Renal cortical epithelial cell (primary cell): ENCODE data around the gene RYR1. TPM values are rescaled to one million over a fixed set of nuclear protein-coding genes. Genes with fewer than 3 reads are reported as not detected.
"Not testable (repeated sequence)": the region's sequence is repeated elsewhere in the genome, so short reads cannot be mapped to it uniquely, and the experiment has no call there.

ENCODE experiments used
- DNase-seq: peaks from one replicate; pipeline ENCODE4 v3.0.0-alpha.2; 2011; ENCODE audit warnings: low read depth
- total RNA-seq: library from RNA; depleted of rRNA; stranded (reverse); fragments of >200 nt; gene quantifications from 2 replicates; pipeline ENCODE4 v1.2.3, GENCODE V29; 2014

Gene RYR1
- total RNA-seq, 1 donor from 2014 or later = 0.10 TPM

GRCh38 chr19:38457690-38458405, 24.4 kb downstream of the RYR1 start:
- no peak for DNase-seq

GRCh38 chr19:38458991-38459390, 25.5 kb downstream of the RYR1 start:
- no peak for DNase-seq

DNA sequence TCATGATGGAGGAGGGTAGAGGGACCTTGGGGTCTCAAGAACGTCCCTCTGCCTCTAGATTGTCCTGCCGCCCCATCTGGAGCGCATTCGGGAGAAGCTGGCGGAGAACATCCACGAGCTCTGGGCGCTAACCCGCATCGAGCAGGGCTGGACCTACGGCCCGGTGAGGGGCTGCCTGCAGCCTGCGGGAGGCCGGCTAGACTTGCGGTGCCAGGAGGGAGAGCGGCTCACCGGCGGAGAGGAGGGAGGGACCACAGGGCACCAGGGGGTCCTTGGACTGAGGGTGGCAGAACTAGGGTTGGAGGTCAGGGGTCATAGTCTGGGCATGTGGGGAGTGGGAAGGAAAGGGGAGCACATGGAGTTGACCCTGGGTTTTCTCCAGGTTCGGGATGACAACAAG, 29.9 kb downstream of the RYR1 start:
- no peak for DNase-seq

GRCh38 chr19:38464421-38465082, 31.1 kb downstream of the RYR1 start:
- no peak for DNase-seq

- no peak for DNase-seq
These were observed 32.6 kb downstream of the RYR1 start for GRCh38 chr19:38466050-38466449.

DNA sequence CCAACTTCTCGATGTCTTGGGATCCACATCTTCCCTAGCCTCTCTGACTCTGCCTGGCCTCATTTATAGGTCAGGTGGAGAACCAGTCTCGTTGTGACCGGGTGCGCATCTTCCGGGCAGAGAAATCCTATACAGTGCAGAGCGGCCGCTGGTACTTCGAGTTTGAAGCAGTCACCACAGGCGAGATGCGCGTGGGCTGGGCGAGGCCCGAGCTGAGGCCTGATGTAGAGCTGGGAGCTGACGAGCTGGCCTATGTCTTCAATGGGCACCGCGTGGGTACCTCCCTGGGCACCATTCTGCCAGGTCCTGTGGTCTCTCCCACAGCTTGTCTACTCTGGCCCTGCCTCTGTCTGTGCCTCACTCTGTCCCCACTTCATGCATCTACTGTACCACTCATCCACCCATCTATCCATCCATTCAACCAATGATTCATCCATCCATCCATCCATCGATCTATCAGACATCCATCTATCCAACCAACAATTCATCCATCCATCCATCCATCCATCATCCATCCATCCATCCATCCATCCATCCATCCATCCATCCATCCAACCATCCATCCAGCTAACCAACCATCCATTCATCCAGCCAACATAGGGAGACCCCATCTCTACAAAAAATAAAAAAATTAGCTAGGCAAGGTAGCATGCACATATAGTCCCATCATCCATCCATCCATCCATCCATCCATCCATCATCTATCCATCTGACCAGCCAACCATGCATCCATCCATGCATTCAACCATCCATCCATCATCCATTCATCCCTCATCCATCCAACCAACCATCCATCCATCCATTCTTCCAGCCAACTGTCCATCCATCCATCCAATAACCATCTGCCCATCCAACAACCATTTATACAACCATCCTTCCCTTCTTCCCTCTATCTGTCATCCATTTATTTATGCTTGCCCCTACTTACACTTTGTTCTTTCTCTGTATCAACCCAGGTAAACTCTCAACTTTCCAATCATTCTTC, 34.3 kb downstream of the RYR1 start:
- DNase-seq = no peak

DNA sequence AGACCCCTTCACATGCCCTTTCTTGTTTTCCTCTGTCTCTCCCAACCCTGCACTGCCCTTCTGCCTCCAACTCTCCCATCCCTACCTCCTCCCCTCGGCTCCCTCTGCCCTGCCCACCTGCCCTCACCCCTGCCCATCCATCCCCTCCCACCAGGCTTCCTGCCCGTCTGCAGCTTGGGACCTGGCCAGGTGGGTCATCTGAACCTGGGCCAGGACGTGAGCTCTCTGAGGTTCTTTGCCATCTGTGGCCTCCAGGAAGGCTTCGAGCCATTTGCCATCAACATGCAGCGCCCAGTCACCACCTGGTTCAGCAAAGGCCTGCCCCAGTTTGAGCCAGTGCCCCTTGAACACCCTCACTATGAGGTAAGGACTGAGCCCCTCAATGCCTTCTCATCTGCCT, 35.7 kb downstream of the RYR1 start:
- DNase-seq = no peak

DNA sequence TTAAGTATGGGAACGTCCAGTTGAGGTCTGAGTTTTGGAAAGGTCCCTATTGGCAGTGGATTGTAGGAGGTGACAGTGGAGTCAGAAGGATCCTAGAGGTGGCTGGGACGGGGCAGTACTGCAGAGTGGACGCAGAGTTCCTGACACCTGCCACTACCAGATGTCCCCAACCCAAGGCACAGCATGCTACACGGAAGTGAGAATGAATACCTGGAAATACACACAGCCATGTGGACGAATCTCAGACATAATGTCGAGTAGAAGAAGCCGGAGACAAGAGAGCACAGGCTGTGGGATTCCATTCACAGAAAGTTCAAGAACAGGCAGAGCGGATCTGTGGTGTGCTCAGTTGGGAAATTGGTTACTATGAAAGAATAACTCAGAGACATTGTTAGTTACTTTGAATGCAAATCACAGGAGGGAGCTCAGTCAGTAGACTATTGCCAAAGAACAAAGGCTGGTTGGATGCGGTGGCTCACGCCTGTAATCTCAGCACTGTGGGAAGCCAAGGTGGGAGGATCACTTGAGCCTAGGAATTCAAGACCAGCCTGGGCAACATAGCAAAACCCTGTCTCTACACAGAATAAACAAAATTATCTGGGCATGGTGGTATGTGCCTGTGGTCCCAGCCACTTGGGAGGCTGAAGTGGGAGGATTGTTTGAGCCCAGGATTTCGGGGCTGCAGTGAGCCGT, 37.4 kb downstream of the RYR1 start:
- DNase-seq = no peak

- not testable (repeated sequence) for DNase-seq
These were observed 39.2 kb downstream of the RYR1 start for GRCh38 chr19:38472725-38473124.

DNA sequence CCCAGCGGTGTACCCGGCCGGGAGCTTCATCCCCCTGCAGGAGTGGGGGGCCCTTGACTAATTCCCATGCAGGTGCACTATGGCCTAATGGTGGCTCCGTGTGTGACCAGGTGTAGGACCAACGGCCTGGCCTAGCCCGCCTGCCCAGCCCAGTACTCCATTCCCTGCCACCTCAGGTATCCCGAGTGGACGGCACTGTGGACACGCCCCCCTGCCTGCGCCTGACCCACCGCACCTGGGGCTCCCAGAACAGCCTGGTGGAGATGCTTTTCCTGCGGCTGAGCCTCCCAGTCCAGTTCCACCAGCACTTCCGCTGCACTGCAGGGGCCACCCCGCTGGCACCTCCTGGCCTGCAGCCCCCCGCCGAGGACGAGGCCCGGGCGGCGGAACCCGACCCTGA, 39.7 kb downstream of the RYR1 start:
- DNase-seq = no peak

GRCh38 chr19:38475176-38475575, 41.7 kb downstream of the RYR1 start:
- DNase-seq = no peak

- no peak for DNase-seq
These were observed 44.9 kb downstream of the RYR1 start for GRCh38 chr19:38478273-38478971.

- no peak for DNase-seq
These were observed 49.0 kb downstream of the RYR1 start for GRCh38 chr19:38482496-38482895.

- DNase-seq = no peak
These were observed 49.6 kb downstream of the RYR1 start for GRCh38 chr19:38483016-38483630.

GRCh38 chr19:38484747-38485146, 51.3 kb downstream of the RYR1 start:
- no peak for DNase-seq

GRCh38 chr19:38485541-38486285, 52.2 kb downstream of the RYR1 start:
- DNase-seq = no peak

GRCh38 chr19:38486731-38487336, 53.3 kb downstream of the RYR1 start:
- no peak for DNase-seq

DNA sequence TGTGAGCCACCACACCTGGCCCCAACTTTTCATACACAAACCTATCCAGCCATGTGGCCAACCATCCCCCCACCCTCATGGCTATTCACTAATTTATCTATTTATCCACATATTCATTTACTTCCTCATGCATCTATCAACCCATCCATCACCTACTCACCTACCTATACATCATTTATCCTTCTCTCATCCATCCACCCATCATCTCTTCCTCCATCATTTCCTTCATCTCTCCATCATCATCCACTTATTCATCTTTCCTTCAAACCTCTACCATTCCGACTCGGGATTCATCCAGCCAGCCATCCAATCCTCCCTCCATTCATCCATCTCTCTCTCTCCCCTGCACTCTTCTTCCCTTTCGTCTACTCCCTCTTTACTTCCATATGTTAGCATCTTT, 54.6 kb downstream of the RYR1 start:
- no peak for DNase-seq

DNA sequence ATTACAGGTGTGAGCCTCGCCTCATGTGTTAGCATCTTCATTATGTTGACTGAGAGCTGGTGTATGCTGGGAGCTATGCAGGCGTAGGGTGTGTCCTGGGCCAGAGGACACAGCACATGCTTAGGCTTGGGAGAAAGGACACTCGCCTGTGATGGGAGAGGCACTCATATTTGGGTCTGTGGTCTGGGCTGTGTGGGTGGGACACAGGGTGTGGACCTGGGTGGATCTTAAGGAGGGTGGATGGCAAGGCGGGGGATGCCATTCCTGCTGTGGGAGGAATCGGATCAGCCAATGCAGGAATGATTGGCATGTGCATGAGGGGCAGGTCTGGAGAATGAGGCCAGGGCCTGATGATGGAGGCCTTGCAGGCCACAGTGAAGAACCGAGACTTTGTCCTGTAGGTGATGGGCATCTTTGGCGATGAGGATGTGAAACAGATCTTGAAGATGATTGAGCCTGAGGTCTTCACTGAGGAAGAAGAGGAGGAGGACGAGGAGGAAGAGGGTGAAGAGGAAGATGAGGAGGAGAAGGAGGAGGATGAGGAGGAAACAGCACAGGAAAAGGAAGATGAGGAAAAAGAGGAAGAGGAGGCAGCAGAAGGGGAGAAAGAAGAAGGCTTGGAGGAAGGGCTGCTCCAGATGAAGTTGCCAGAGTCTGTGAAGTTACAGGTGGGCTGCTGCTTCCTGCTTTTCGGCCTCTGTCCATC, 55.4 kb downstream of the RYR1 start:
- DNase-seq = no peak
